Measurements from ENCODE around the gene NRIP1. TPM values are rescaled to one million over a fixed set of nuclear protein-coding genes. Genes with fewer than 3 reads are reported as not detected.

The NRIP1 gene
- total RNA-seq, 2 experiments from 2014 or later: 12.4 to 12.8 TPM

DNA sequence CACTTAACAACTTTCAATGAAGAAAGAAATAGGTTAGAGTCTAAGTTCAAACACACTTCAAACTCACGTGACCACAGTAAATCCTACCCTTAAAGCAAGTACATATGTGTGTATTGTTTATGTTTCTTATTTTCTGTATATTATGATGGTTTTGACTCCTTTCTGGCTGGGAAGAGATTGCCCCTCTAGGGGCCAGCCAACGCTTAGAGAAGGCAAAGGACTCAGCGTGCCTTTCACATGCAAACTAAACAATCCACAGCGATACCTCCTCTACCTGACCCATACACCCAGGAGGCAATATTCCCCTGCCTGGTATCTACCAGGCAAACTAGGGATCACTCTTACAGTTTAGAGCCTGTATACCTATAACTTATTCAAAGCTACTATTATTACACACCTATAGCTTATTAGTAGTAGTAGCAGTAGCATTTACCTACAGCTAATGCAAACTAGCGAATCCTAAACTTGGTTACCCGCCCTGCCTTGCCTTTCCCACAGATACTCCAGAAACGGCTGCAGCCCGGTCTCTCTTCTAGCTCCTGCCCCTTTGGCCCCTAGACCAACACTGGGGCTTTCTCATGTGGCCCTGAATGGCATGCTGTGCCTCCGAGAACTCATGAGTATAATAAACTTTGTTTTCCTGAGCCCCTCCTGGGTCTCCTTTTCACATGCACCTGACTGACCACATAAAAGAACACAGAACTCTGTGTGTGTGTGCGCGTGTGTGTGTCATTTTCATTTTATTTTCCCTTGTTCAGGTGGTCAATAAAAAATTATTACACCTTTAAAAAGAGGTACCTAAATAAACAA lies 14.0 kb downstream of the NRIP1 start:
- H3K4me3 Mint-ChIP-seq: peak overlapping the region; percentile 71
- ATAC-seq (peak; percentile 11), DNase-seq (no peak)
- CTCF ChIA-PET: interaction anchor here (0.9 kb wide), 1 partner anchor 11 kb away, joined by 3 read pairs; no protein-coding TSS in a partner anchor
- intact Hi-C loops (cut with micrococcal nuclease): loop anchor here (5.0 to 10.0 kb wide), 2 partner anchors 48 to 186 kb away; no protein-coding TSS in a partner anchor
- H3K9me3 Mint-ChIP-seq: peaks cover 5% of the 10 kb centered on the region
- POLR2A ChIA-PET: interaction anchor here (1.0 to 1.7 kb wide), 4 partner anchors 8 to 15 kb away, joined by 3 to 5 read pairs (median 4); partner anchors contain the start of gene NRIP1
- no peaks in the 10 kb centered on the region for H3K27me3 Mint-ChIP-seq
- peaks cover 11% of the 10 kb centered on the region for H3K36me3 Mint-ChIP-seq (ENCODE audit: low read depth)
- TF ChIP-seq, protein P1, sequence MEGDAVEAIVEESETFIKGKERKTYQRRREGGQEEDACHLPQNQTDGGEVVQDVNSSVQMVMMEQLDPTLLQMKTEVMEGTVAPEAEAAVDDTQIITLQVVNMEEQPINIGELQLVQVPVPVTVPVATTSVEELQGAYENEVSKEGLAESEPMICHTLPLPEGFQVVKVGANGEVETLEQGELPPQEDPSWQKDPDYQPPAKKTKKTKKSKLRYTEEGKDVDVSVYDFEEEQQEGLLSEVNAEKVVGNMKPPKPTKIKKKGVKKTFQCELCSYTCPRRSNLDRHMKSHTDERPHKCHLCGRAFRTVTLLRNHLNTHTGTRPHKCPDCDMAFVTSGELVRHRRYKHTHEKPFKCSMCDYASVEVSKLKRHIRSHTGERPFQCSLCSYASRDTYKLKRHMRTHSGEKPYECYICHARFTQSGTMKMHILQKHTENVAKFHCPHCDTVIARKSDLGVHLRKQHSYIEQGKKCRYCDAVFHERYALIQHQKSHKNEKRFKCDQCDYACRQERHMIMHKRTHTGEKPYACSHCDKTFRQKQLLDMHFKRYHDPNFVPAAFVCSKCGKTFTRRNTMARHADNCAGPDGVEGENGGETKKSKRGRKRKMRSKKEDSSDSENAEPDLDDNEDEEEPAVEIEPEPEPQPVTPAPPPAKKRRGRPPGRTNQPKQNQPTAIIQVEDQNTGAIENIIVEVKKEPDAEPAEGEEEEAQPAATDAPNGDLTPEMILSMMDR (IDR thresholded peaks at IDR 0.05): no peak
- peak overlapping the region; percentile 89 for H3K27ac Mint-ChIP-seq
- H3K4me1 Mint-ChIP-seq (ENCODE audit: low read depth): peaks cover 67% of the 10 kb centered on the region

DNA sequence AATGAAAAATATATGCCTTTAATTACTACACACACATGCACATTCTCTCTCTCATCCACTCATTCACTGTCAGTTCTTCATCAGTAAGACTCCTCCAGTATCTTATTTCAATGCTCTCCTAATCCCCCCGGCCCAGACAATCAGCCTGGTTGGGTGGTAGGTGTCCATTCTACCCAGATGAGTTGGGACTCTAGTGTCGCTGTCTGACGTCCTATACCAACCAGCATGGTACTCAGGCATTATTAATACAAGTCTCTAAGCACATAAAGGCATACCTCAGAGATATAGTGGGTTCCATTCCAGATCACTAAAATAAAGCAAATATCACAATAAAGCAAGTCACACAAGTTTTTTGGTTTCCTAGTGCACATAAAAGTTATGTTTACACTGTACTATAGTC lies 19.8 kb downstream of the NRIP1 start:
- H3K27me3 Mint-ChIP-seq: no peaks in the 10 kb centered on the region
- H3K9me3 Mint-ChIP-seq: peaks cover 9% of the 10 kb centered on the region
- no peak overlapping the region for H3K27ac Mint-ChIP-seq
- CTCF ChIA-PET: interaction anchor here (0.9 to 1.7 kb wide), 2 partner anchors 9 kb away, joined by 3 to 4 read pairs; no protein-coding TSS in a partner anchor
- DNase-seq: no peak
- peaks cover 30% of the 10 kb centered on the region for H3K4me1 Mint-ChIP-seq (ENCODE audit: low read depth)
- peaks cover 33% of the 10 kb centered on the region for H3K36me3 Mint-ChIP-seq (ENCODE audit: low read depth)
- TF ChIP-seq, protein P1 (IDR thresholded peaks at IDR 0.05): no peak
- intact Hi-C loops (cut with micrococcal nuclease): no loop called here
- H3K4me3 Mint-ChIP-seq: no peak overlapping the region
- ATAC-seq: no peak
- POLR2A ChIA-PET: no interaction called here

DNA sequence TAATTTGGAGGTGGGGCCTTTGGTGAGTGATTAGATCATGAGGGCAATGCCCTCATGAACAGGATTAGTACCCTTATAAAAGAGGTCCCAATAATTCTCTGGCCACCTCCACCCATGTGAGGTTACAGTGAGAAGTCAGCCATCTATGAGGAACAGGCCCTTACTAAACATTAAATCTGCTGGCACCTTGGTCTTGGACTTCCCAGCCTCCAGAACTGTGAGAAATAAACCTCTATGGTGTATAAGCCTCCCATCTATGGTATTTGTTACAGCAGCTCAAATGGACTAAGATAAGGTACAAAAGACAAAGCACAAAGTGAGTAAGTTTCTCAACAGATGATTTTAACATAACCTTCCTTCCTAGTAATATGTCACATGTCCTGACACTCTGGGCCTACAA lies 22.3 kb downstream of the NRIP1 start:
- TF ChIP-seq, protein P1 (IDR thresholded peaks at IDR 0.05): no peak
- CTCF ChIA-PET: no interaction called here
- POLR2A ChIA-PET: no interaction called here
- H3K9me3 Mint-ChIP-seq: peaks cover 9% of the 10 kb centered on the region
- H3K27me3 Mint-ChIP-seq: no peaks in the 10 kb centered on the region
- DNase-seq (no peak), ATAC-seq (no peak)
- no peak overlapping the region for H3K4me3 Mint-ChIP-seq
- peaks cover 27% of the 10 kb centered on the region for H3K4me1 Mint-ChIP-seq (ENCODE audit: low read depth)
- peaks cover 47% of the 10 kb centered on the region for H3K36me3 Mint-ChIP-seq (ENCODE audit: low read depth)
- H3K27ac Mint-ChIP-seq: no peak overlapping the region
- intact Hi-C loops (cut with micrococcal nuclease): no loop called here

DNA sequence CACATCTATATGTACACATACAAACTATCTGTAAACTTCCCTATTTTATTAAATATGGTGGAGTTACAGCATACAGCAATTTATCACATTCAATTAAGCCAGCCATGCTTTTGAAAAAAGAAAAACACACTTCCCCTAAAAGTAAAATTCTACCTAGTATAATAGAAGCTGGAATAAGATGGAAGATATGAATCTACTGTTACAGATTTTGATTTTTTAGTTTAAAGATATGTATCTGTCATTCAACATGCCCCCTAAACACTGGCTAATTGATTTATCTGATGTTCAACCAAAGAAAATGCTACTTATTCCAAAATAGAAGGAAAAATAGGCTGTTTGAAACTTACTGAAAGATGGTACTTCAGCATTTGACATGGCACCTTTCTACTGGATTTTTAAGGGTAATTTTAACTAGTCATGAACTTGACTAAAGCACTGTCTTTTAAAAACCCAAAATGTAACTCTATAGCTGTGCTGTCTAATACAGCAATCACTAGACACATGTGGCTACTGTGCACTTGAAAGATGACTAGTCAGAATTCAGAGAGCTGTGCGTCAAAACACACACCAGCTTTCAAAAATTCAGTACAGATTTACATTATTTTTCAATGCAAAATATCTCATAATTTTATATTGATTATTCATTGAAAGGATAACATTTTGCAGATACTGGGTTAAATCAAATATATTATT lies 25.0 kb downstream of the NRIP1 start:
- DNase-seq (no peak), ATAC-seq (no peak)
- H3K4me3 Mint-ChIP-seq: no peak overlapping the region
- POLR2A ChIA-PET: interaction anchor here (1.0 kb wide), 1 partner anchor 12 kb away, joined by 4 read pairs; no protein-coding TSS in a partner anchor
- intact Hi-C loops (cut with micrococcal nuclease): no loop called here
- H3K4me1 Mint-ChIP-seq (ENCODE audit: low read depth): peaks cover 36% of the 10 kb centered on the region
- no peaks in the 10 kb centered on the region for H3K27me3 Mint-ChIP-seq
- H3K9me3 Mint-ChIP-seq: peaks cover 4% of the 10 kb centered on the region
- H3K27ac Mint-ChIP-seq: no peak overlapping the region
- CTCF ChIA-PET: interaction anchor here (1.1 to 1.5 kb wide), 3 partner anchors 10 to 12 kb away, joined by 3 read pairs; no protein-coding TSS in a partner anchor
- TF ChIP-seq, protein P1 (IDR thresholded peaks at IDR 0.05): no peak
- H3K36me3 Mint-ChIP-seq (ENCODE audit: low read depth): peaks cover 41% of the 10 kb centered on the region

All from activated CD8-positive, alpha-beta T cell treated with anti-CD3 and anti-CD28 coated beads for 36 hours (primary cell).